ENCODE results near the gene LINC01488.

Gene LINC01488

GRCh38 chr11:69479591-69480271, 1.7 kb upstream of the LINC01488 start:
- no peak for DNase-seq (ENCODE audit: low read depth in 2 of 2)

GRCh38 chr11:69480547-69481392, 693 bp upstream of the LINC01488 start:
- no peak for DNase-seq (ENCODE audit: low read depth in 2 of 2)

GRCh38 chr11:69482322-69482721, 859 bp downstream of the LINC01488 start:
- no peak for DNase-seq (ENCODE audit: low read depth in 2 of 2)

- no peak for DNase-seq (ENCODE audit: low read depth in 2 of 2)
Observed at GRCh38 chr11:69483170-69483569, 1.7 kb downstream of the LINC01488 start.

GRCh38 chr11:69483691-69484426, 2.4 kb downstream of the LINC01488 start:
- DNase-seq (ENCODE audit: low read depth in 2 of 2): no peak

- DNase-seq (ENCODE audit: low read depth in 2 of 2): no peak
Observed at GRCh38 chr11:69484427-69485259, 3.2 kb downstream of the LINC01488 start.

- DNase-seq (ENCODE audit: low read depth in 2 of 2): no peak
Observed at GRCh38 chr11:69485337-69486041, 4.0 kb downstream of the LINC01488 start.

GRCh38 chr11:69486056-69486772, 4.8 kb downstream of the LINC01488 start:
- no peak for DNase-seq (ENCODE audit: low read depth in 2 of 2)

GRCh38 chr11:69486773-69487291, 5.4 kb downstream of the LINC01488 start:
- no peak for DNase-seq (ENCODE audit: low read depth in 2 of 2)

- DNase-seq (ENCODE audit: low read depth in 2 of 2): no peak
Observed at GRCh38 chr11:69487391-69487790, 5.9 kb downstream of the LINC01488 start.

- no peak for DNase-seq (ENCODE audit: low read depth in 2 of 2)
Observed at GRCh38 chr11:69487849-69488542, 6.5 kb downstream of the LINC01488 start.

GRCh38 chr11:69488543-69488940, 7.1 kb downstream of the LINC01488 start:
- no peak for DNase-seq (ENCODE audit: low read depth in 2 of 2)

GRCh38 chr11:69489031-69489745, 7.7 kb downstream of the LINC01488 start:
- DNase-seq (ENCODE audit: low read depth in 2 of 2): no peak

- no peak for DNase-seq (ENCODE audit: low read depth in 2 of 2)
Observed at GRCh38 chr11:69489746-69490365, 8.4 kb downstream of the LINC01488 start.

- DNase-seq (ENCODE audit: low read depth in 2 of 2): no peak
Observed at GRCh38 chr11:69490516-69490915, 9.1 kb downstream of the LINC01488 start.

- no peak for DNase-seq (ENCODE audit: low read depth in 2 of 2)
Observed at GRCh38 chr11:69491071-69492031, 9.9 kb downstream of the LINC01488 start.
